ENCODE measurements around the gene YOD1.

YOD1 gene

DNA sequence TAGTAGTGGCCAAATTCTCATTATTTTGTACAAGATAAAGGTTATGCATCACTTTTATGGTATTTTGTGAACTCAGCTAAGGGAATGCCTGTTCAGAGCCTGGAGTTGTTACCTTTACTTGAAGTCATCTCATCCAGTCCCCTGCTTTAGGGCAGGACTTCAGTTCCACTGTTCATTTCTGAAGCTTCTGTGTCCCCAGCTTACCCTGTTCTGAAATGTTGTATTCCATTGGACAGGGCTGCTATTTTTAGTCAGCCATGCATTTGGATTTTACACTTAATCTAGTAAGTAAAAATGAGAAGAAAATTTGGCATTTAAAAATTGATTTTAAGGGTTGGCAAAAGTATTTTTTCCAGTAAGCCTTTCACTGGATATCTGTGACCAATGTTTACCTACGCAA lies 26.0 kb upstream of the YOD1 start:
- Histone ChIP-seq H3K9me3 (ENCODE audit: severe bottlenecking) (no peaks in the 10 kb centered on the region), H3K27ac (no peak overlapping the region)

GRCh38 chr1:207076181-207076955 lies 25.4 kb upstream of the YOD1 start:
- TF ChIP-seq CTCF (IDR thresholded peaks at IDR 0.05; ENCODE audit: low read depth, low read length), result no peak
- H3K36me3 ChIP-seq, result no peaks in the 10 kb centered on the region
- no peak overlapping the region for H3K27ac ChIP-seq
- H3K9me3 ChIP-seq (ENCODE audit: severe bottlenecking), result no peaks in the 10 kb centered on the region
- H3K27me3 ChIP-seq (ENCODE audit: insufficient read depth, low read depth, severe bottlenecking), result peaks cover 96% of the 10 kb centered on the region
- DNase-seq, result no peak
- no peak overlapping the region for H3K4me3 ChIP-seq (ENCODE audit: low read depth, low read length)

More for the DNA sequence above, 26.0 kb upstream of the YOD1 start:
- TF ChIP-seq CTCF (IDR thresholded peaks at IDR 0.05; ENCODE audit: low read depth, low read length), result no peak
- Histone ChIP-seq H3K36me3 (no peaks in the 10 kb centered on the region), H3K4me3 (ENCODE audit: low read depth, low read length) (no peak overlapping the region), H3K27me3 (ENCODE audit: insufficient read depth, low read depth, severe bottlenecking) (peaks cover 96% of the 10 kb centered on the region)
- no peak for DNase-seq

DNA sequence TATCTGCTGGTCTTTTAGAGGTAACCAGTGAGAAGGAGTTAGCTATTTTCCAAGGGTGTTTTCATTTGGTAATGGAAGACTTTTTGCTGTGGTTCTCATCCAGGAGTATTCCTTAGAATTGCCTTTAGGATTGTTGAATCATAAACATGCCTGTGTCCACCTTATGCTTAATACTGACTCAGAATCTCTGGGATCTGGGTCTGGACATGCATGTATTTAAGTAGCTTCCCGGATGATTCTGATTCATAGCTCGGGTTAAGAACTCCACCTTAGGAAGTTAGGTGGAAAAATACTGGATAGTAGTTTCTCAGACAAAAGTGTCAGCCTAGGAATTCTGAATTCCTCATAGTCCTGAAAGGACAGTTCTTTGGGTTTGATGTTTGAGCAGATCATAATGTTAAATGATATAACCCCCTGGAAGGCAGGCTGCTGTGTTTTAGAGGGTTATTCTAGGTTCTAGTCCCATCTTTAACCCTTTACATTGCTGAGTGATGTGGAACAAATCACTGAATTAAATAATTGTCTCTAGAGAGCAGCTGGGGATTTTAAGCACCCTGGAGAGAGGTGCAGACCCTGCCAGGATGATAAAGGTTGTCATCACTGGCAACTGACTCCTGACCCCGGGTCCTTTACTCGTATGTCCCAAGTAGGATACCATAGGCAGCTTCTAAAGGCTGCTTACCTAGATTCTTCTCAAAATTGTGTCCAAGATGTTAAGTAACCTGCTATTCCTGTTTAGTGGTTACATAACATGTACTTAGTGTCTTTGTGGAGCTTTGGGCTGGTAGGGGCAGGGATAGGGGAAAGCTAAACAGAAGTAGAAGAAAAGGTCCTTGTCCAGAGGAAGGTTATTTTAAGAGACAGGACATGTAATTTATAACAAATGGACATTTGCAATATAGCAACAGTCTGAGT lies 23.2 kb upstream of the YOD1 start:
- peaks cover 100% of the 10 kb centered on the region for H3K27me3 ChIP-seq (ENCODE audit: insufficient read depth, low read depth, severe bottlenecking)
- no peak for TF ChIP-seq CTCF (IDR thresholded peaks at IDR 0.05; ENCODE audit: low read depth, low read length)
- no peak overlapping the region for H3K4me3 ChIP-seq (ENCODE audit: low read depth, low read length)
- no peak overlapping the region for H3K27ac ChIP-seq
- no peak for DNase-seq
- H3K9me3 ChIP-seq (ENCODE audit: severe bottlenecking), result no peaks in the 10 kb centered on the region
- no peaks in the 10 kb centered on the region for H3K36me3 ChIP-seq

DNA sequence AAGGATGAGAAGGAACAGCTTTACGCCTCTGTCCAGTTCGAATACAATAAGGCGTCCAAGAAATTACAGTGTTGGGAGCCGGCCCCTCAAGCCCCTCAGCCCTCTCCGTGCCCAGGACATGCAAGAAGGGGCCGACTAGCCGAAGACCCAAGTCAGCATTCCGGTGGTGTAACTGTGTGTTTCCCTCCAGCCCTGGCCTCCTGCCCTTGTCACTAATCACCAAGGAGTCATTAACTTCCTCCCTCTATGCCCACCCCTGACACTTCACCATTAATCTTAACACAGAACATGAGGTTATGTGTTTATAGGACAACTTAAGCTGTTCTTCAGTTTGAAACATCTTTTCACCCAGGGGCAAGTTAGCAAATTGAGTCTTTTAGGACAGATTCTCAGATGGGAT lies 21.2 kb upstream of the YOD1 start:
- H3K9me3 ChIP-seq (ENCODE audit: severe bottlenecking), result no peaks in the 10 kb centered on the region

DNA sequence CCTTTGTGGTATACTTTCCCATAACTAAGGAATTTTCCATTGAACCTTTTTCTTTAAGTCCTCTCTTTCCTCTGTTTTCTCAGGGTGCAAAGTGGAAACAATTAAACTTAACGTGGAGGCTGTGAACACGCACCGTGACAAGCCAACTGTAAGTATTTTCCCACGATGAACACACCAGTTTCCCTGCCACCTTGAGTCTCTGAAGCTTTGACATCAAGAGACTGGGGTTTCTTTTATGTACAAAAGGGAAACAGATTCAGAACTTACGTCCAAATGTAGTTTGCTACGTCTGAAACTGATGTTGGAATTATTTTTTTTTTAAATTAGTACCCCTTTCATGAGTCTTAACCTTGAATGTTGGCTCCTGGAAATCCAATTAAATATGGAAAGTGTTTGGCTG lies 20.4 kb upstream of the YOD1 start:
- Histone ChIP-seq H3K27me3 (ENCODE audit: insufficient read depth, low read depth, severe bottlenecking) (peaks cover 100% of the 10 kb centered on the region), H3K27ac (no peak overlapping the region), H3K9me3 (ENCODE audit: severe bottlenecking) (no peaks in the 10 kb centered on the region), H3K36me3 (no peaks in the 10 kb centered on the region), H3K4me3 (ENCODE audit: low read depth, low read length) (no peak overlapping the region)
- TF ChIP-seq CTCF (IDR thresholded peaks at IDR 0.05; ENCODE audit: low read depth, low read length), result no peak
- no peak for DNase-seq

More for the DNA sequence above, 21.2 kb upstream of the YOD1 start:
- no peak for TF ChIP-seq CTCF (IDR thresholded peaks at IDR 0.05; ENCODE audit: low read depth, low read length)
- H3K36me3 ChIP-seq, result no peaks in the 10 kb centered on the region
- no peak for DNase-seq
- no peak overlapping the region for H3K4me3 ChIP-seq (ENCODE audit: low read depth, low read length)
- H3K27ac ChIP-seq, result no peak overlapping the region
- peaks cover 100% of the 10 kb centered on the region for H3K27me3 ChIP-seq (ENCODE audit: insufficient read depth, low read depth, severe bottlenecking)

All from WERI-Rb-1 (cell line).